Activated T-helper 2 cell treated with anti-CD3 and anti-CD28 coated beads, Interferon-gamma antibody, Interleukin-2, Interleukin-4, amounts not matched to agents 10 μg/mL and 5 μg/mL and 100 μg/mL, durations not matched to agents 14 hours and 24 hours and 36 hours (primary cell): ENCODE results near the gene RAB36. TPM values are rescaled to one million over a fixed set of nuclear protein-coding genes. Genes with fewer than 3 reads are reported as not detected.

Source experiments
- DNase-seq: peaks from one replicate; pipeline ENCODE4 v3.0.0; 2021; ENCODE audit warnings: low spot score
- H3K27ac Mint-ChIP-seq: one replicate; pipeline ENCODE4 v1.8.0; 2021; ENCODE audit warnings: mixed read lengths
- H3K27me3 Mint-ChIP-seq: one replicate; pipeline ENCODE4 v1.8.0; 2021; ENCODE audit warnings: low read depth, mixed read lengths
- H3K36me3 Mint-ChIP-seq: one replicate; pipeline ENCODE4 v1.8.0; 2021; ENCODE audit warnings: low read depth, mixed read lengths
- H3K4me1 Mint-ChIP-seq: one replicate; pipeline ENCODE4 v1.8.0; 2021; ENCODE audit warnings: low read depth, mixed read lengths
- H3K4me3 Mint-ChIP-seq: one replicate; pipeline ENCODE4 v1.8.0; 2021; ENCODE audit warnings: low read depth, mild to moderate bottlenecking, moderate library complexity, mixed read lengths
- H3K9me3 Mint-ChIP-seq: one replicate; pipeline ENCODE4 v1.8.0; 2021; ENCODE audit warnings: mixed read lengths
- intact Hi-C: fragments of 100-400 bp; cut with micrococcal nuclease; formaldehyde crosslinking; loops from one replicate; pipeline ENCODE4 v1.15.1; 2023
- total RNA-seq: library from RNA; stranded (reverse); gene quantifications from 2 replicates; pipeline ENCODE4 v1.2.3, GENCODE V29; 2022

Gene RAB36
- total RNA-seq, 1 donor from 2014 or later, result not detected

- Mint-ChIP-seq H3K4me3 (no peak overlapping the region), H3K9me3 (no peaks in the 10 kb centered on the region), H3K27me3 (no peaks in the 10 kb centered on the region), H3K36me3 (no peaks in the 10 kb centered on the region), H3K27ac (no peak overlapping the region), H3K4me1 (no peaks in the 10 kb centered on the region)
- DNase-seq, result no peak
- intact Hi-C loops, result no loop called here
Measured at GRCh38 chr22:23104187-23104971, 40.9 kb upstream of the RAB36 start.

GRCh38 chr22:23105304-23105703 is 40.0 kb upstream of the RAB36 start:
- H3K27me3 Mint-ChIP-seq, result no peaks in the 10 kb centered on the region
- no peak overlapping the region for H3K27ac Mint-ChIP-seq
- H3K36me3 Mint-ChIP-seq, result no peaks in the 10 kb centered on the region
- no peak overlapping the region for H3K4me3 Mint-ChIP-seq
- no peaks in the 10 kb centered on the region for H3K9me3 Mint-ChIP-seq
- intact Hi-C loops, result no loop called here
- H3K4me1 Mint-ChIP-seq, result no peaks in the 10 kb centered on the region
- no peak for DNase-seq

GRCh38 chr22:23105919-23106318 is 39.4 kb upstream of the RAB36 start:
- H3K27ac Mint-ChIP-seq, result no peak overlapping the region
- no peaks in the 10 kb centered on the region for H3K9me3 Mint-ChIP-seq
- intact Hi-C loops, result no loop called here
- H3K4me1 Mint-ChIP-seq, result no peaks in the 10 kb centered on the region
- H3K36me3 Mint-ChIP-seq, result no peaks in the 10 kb centered on the region
- no peak for DNase-seq
- no peak overlapping the region for H3K4me3 Mint-ChIP-seq
- H3K27me3 Mint-ChIP-seq, result no peaks in the 10 kb centered on the region

GRCh38 chr22:23106344-23106743 is 38.9 kb upstream of the RAB36 start:
- Mint-ChIP-seq H3K36me3 (no peaks in the 10 kb centered on the region), H3K27ac (no peak overlapping the region), H3K9me3 (no peaks in the 10 kb centered on the region), H3K4me1 (no peaks in the 10 kb centered on the region), H3K27me3 (no peaks in the 10 kb centered on the region), H3K4me3 (no peak overlapping the region)
- no peak for DNase-seq
- intact Hi-C loops, result no loop called here

- no peak for DNase-seq
- Mint-ChIP-seq H3K27me3 (no peaks in the 10 kb centered on the region), H3K4me3 (no peak overlapping the region), H3K4me1 (no peaks in the 10 kb centered on the region), H3K36me3 (no peaks in the 10 kb centered on the region), H3K9me3 (no peaks in the 10 kb centered on the region), H3K27ac (no peak overlapping the region)
- intact Hi-C loops, result no loop called here
Measured at GRCh38 chr22:23106906-23107367, 38.3 kb upstream of the RAB36 start.

- no peak for DNase-seq
- Mint-ChIP-seq H3K4me1 (no peaks in the 10 kb centered on the region), H3K9me3 (no peaks in the 10 kb centered on the region), H3K27ac (no peak overlapping the region), H3K4me3 (no peak overlapping the region), H3K27me3 (no peaks in the 10 kb centered on the region), H3K36me3 (no peaks in the 10 kb centered on the region)
- intact Hi-C loops, result no loop called here
Measured at GRCh38 chr22:23107487-23108248, 37.6 kb upstream of the RAB36 start.

GRCh38 chr22:23108249-23109078 is 36.8 kb upstream of the RAB36 start:
- intact Hi-C loops, result no loop called here
- no peaks in the 10 kb centered on the region for H3K9me3 Mint-ChIP-seq
- H3K4me3 Mint-ChIP-seq, result no peak overlapping the region

GRCh38 chr22:23109079-23109347 is 36.3 kb upstream of the RAB36 start:
- Mint-ChIP-seq H3K27ac (no peak overlapping the region), H3K27me3 (no peaks in the 10 kb centered on the region), H3K9me3 (no peaks in the 10 kb centered on the region), H3K36me3 (no peaks in the 10 kb centered on the region), H3K4me1 (no peaks in the 10 kb centered on the region), H3K4me3 (no peak overlapping the region)
- intact Hi-C loops, result no loop called here
- no peak for DNase-seq

More at GRCh38 chr22:23108249-23109078, 36.8 kb upstream of the RAB36 start:
- Mint-ChIP-seq H3K36me3 (no peaks in the 10 kb centered on the region), H3K27me3 (no peaks in the 10 kb centered on the region), H3K27ac (no peak overlapping the region), H3K4me1 (no peaks in the 10 kb centered on the region)
- DNase-seq, result no peak

- Mint-ChIP-seq H3K9me3 (no peaks in the 10 kb centered on the region), H3K36me3 (no peaks in the 10 kb centered on the region), H3K27ac (no peak overlapping the region), H3K27me3 (no peaks in the 10 kb centered on the region), H3K4me1 (no peaks in the 10 kb centered on the region), H3K4me3 (no peak overlapping the region)
- no peak for DNase-seq
- intact Hi-C loops, result no loop called here
Measured at GRCh38 chr22:23109441-23109978, 35.8 kb upstream of the RAB36 start.

- H3K4me1 Mint-ChIP-seq, result no peaks in the 10 kb centered on the region
Measured at GRCh38 chr22:23110190-23110921, 34.9 kb upstream of the RAB36 start.

GRCh38 chr22:23110922-23111527 is 34.3 kb upstream of the RAB36 start:
- no peaks in the 10 kb centered on the region for H3K27me3 Mint-ChIP-seq
- H3K4me1 Mint-ChIP-seq, result no peaks in the 10 kb centered on the region
- H3K9me3 Mint-ChIP-seq, result no peaks in the 10 kb centered on the region
- no peaks in the 10 kb centered on the region for H3K36me3 Mint-ChIP-seq
- no peak overlapping the region for H3K4me3 Mint-ChIP-seq
- intact Hi-C loops, result no loop called here
- no peak for DNase-seq
- H3K27ac Mint-ChIP-seq, result no peak overlapping the region

More at GRCh38 chr22:23110190-23110921, 34.9 kb upstream of the RAB36 start:
- Mint-ChIP-seq H3K36me3 (no peaks in the 10 kb centered on the region), H3K9me3 (no peaks in the 10 kb centered on the region), H3K27ac (no peak overlapping the region), H3K4me3 (no peak overlapping the region), H3K27me3 (no peaks in the 10 kb centered on the region)
- no peak for DNase-seq
- intact Hi-C loops, result no loop called here

- Mint-ChIP-seq H3K36me3 (no peaks in the 10 kb centered on the region), H3K4me3 (no peak overlapping the region), H3K27ac (no peak overlapping the region), H3K4me1 (no peaks in the 10 kb centered on the region), H3K27me3 (no peaks in the 10 kb centered on the region), H3K9me3 (no peaks in the 10 kb centered on the region)
- DNase-seq, result no peak
- intact Hi-C loops, result no loop called here
Measured at GRCh38 chr22:23112472-23113012, 32.7 kb upstream of the RAB36 start.
